ENCODE results near the gene DCAF8.
"Not testable (repeated sequence)": the region's sequence is repeated elsewhere in the genome, so short reads cannot be mapped to it uniquely, and the experiment has no call there.

Gene DCAF8

GRCh38 chr1:160261893-160262794 lies at the start of gene DCAF8:
Gene DCAF8 (minus strand): TSS chr1:160262549. CDS start chr1:160244008, 18,541 bp downstream.
- DNase-seq, result peak; percentile 95 to 96

- DNase-seq, result no peak
Measured at GRCh38 chr1:160309571-160309970, 47.2 kb upstream of the DCAF8 start.

- no peak for DNase-seq
Measured at GRCh38 chr1:160309185-160309557, 46.8 kb upstream of the DCAF8 start.

DNA sequence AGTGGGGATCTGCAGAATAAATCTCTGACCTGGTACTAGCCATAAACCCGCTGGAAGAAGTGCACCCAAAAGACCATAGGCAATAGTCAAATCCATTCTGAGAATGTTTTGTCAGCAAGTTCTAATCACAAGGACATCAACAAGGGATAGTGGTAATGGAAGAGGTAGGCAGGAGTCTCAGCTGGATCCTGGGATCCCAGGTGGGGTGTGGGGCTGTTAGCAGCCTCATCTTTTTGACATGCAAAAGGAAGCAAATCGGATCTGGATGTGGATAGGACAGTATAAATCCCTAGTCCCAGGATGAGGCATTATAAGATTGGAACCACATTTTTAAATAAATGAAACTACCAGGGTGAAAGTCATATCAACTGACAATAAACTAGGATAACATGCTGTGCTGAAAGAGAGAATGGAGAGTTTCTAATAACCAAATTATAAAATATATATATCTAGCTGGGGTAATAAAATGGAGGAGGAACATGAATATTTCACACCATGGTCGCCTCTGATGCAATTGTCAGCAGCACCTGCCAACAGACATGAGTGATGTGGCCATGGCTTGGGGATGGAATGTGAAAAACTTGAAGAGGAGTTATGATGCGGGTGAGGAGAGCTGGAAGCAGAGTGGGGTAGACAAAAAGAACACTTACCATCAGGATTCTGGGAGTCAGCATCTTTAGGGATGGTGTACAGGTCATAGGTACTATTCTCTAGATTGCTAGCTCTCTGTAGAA lies 46.3 kb upstream of the DCAF8 start:
- no peak for DNase-seq

- DNase-seq, result no peak
Measured at GRCh38 chr1:160307118-160307791, 44.9 kb upstream of the DCAF8 start.

DNA sequence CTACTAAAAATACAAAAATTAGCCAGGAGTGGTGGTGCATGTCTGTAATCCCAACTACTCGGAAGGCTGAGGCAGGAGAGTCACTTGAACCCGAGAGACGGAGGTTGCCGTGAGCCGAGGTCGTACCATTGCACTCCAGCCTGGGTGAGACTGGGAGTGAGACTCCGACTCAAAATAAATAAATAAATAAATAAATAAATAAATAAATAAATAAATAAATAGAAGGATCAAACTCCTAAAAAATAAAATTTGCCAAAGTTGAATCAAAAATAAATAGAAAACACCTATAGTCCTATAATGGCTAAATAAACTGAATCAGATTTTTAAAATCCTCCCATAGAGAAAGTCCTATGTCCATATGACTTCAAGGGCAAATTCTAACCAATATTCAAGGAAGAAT lies 37.8 kb upstream of the DCAF8 start:
- DNase-seq, result no peak

DNA sequence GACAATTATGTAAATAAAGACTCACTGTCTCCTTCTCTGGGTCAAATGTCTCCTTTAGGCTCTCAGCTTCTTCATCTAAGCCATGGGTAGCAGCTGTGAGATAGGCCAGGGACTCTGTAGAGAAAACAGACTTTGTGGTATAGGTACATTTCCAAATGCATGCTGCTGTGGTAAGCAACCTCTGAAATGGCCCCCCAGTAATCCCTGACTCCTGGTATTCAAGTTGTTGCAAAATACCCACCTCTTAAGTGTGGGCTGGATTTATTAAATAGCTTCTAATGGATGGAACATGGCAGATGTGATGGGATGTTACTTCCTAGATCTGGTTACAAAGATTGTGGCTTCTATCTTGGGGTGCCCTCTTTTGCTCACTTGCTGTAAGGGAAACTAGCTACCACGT lies 33.7 kb upstream of the DCAF8 start:
- DNase-seq, result no peak

GRCh38 chr1:160293020-160293968 lies 30.9 kb upstream of the DCAF8 start:
- DNase-seq, result no peak

- DNase-seq, result peak; percentile 39 to 50
Measured at GRCh38 chr1:160291248-160292220, 29.2 kb upstream of the DCAF8 start.

DNA sequence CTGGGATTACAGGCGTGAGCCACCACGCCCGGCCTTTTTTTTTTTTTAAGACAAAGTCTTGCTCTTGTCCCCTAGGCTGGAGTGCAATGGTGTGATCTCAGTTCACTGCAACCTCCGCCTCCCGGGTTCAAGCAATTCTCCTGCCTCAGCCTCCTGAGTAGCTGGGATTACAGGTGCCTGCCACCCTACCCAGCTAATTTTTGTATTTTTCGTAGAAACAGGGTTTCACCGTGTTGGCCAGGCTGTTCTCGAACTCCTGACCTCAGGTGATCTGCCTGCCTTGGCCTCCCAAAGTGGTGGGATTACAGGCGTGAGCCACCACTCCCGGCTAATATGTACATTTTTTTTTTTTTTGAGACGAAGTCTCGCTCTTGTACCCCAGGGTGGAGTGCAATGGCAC lies 25.4 kb upstream of the DCAF8 start:
- not testable (repeated sequence) for DNase-seq

GRCh38 chr1:160285506-160285905 lies 23.2 kb upstream of the DCAF8 start:
- DNase-seq, result no peak

DNA sequence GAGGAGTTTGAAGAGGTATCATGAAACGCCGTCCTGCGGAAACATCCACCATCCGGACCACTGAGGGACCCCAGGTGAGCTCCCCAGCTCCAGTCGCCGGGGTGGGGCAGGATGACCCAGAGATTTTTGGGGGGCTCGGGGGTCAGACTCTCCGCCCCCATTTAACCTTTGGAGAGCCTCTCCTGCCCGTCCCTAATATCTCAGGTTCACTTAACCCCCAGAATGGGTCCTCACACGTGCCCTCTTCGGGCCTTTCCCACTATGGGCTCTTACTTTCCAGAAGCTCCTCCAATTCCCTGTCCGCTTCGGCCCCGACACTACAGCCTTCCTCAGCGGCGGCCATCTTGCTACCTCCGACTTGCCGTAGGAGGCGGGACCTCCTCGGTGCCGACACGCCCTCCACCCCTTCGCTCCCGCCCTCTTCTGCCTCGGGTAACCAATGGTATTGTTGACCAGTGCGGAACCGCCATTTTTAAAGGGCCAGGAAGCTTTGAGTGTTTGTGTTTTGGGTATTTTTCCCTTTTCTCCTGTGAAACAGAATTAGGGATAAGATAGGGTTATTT lies 22.5 kb upstream of the DCAF8 start, which contains the start of gene PEX19:
TSS of gene PEX19 (minus strand) at position 352 of the 563 bp plus-strand sequence. CDS start at position 343, 9 bp downstream.
- peak; percentile 80 to 85 for DNase-seq

GRCh38 chr1:160284220-160284781 lies 22.0 kb upstream of the DCAF8 start:
- DNase-seq, result peak; percentile 54 to 58

DNA sequence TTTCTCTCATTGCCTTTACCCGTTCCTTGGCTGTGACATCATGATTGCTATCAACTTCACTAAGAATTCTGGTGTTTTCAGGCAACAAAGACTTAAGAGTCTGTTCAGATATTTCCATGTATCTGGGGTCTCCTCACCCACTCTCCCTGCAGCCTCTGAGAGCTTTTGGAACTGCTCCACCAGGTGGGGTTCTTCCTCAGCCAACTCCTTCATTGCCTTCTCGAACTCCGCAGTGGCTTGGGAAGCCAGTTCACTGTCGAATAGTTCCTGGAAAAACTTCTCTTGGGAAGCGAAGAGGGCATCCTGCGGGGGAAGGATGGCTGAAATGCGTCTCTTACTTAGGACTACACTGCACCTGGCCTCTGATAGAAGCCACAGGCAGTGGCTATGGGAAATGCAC lies 20.5 kb upstream of the DCAF8 start:
- no peak for DNase-seq

DNA sequence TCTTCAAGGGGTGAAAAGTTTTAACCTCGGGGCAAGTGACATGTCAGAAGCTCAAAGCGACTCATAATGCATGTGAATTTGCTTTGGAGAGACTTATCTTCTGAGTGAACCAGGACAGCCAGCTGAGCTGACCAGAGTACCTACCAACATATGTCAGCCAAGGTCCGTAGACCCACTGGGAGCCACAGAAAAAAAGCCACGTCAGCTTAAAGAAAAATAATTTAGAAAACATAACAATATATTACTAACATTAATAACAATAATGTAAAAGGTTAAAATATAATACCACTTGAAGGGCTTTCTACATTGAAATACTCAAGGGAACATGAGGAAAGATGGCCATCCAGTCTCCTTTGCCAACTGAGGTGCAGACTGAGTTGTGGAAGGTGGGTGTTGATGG lies 15.6 kb upstream of the DCAF8 start:
- no peak for DNase-seq

- DNase-seq, result no peak
Measured at GRCh38 chr1:160277330-160277729, 15.0 kb upstream of the DCAF8 start.

DNA sequence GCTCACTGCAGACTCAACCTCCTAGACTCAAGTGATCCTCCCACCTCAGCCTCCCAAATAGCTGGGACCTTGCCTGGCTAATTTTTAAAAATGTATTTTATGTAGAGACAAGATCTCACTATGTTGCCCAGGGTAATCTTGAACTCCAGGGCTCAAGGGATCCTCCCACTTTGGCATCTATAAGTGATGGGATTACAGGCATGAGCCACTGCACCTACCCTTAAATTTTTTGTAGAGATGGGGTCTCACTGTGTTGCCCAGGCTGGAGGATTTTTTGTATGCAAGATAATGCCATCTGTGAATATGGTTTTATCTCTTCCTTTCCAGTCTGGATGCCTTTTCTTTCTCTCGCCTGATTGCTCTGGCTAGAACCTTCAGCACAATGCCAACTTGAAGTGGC lies 8.7 kb upstream of the DCAF8 start:
- no peak for DNase-seq

DNA sequence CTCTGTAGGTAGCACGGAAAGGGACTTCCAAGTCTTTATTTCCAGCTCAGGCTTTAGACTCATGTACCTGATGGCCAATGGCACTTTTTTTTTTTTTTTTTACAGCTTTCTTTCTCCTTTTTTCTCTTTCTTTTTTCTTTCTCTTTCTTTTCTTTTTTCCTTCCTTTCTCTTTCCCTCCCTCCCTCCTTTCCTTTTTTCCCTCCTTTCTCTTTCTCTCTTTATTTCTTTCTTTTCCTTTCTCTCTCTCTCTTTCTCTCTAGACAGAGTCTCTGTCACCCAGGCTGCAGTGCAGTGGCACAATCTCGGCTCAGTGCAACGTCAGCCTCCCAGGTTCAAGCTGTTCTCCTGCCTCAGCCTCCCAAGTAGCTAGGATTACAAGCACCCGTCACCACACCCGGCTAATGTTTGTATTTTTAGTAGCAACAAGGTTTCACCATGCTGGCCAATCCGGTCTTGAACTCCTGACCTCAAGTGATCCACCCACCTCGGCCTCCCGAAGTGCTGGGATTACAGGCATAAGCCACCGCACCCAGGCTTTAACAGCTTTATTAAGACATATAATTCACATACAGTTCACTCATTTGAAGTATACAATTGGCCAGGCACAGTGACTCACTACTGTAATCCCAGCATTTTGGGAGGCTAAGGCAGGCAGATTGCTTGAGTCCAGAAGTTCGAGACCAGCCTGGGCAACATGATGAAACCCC lies 5.1 kb upstream of the DCAF8 start:
- no peak for DNase-seq

DNA sequence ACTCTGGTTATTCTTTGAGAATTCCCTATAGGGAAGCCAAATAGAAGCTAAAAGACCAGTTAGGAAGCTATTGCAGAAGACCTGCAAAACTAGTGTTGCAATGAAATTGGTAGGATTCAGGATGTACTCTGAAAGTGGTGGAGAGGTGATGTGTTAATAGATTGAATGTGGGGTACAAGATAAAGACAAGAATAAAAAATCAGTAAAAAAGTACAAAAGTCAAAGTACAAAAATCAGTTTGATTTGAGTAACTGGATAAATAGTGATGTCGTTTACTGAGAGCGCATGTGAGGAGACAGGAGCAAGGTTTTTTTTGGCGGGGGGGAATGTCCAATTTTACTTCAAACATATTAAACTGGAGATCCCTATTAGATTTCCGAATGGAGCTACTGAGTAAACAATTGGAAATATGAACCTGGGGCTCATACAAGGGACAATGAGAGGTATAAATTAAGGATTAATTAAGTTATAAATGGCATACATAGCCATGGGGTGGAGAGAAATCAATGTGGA lies 2.5 kb upstream of the DCAF8 start:
- DNase-seq, result no peak

Measured in AML-193 (cell line).